Measurements from ENCODE around the gene TLE2.
"Not testable (repeated sequence)": the region's sequence is repeated elsewhere in the genome, so short reads cannot be mapped to it uniquely, and the experiment has no call there.

The TLE2 gene

GRCh38 chr19:3055741-3056416 is 26.8 kb upstream of the TLE2 start:
- DNase-seq = no peak

- DNase-seq = no peak
These were observed 26.1 kb upstream of the TLE2 start for GRCh38 chr19:3054972-3055740.

GRCh38 chr19:3054265-3054971 is 25.3 kb upstream of the TLE2 start:
- no peak for DNase-seq

GRCh38 chr19:3053780-3054179 is 24.7 kb upstream of the TLE2 start:
- no peak for DNase-seq

GRCh38 chr19:3053218-3053621 is 24.1 kb upstream of the TLE2 start:
- DNase-seq = no peak

GRCh38 chr19:3050016-3050415 is 20.9 kb upstream of the TLE2 start:
- DNase-seq = not testable (repeated sequence)

- DNase-seq = no peak
These were observed 20.0 kb upstream of the TLE2 start for GRCh38 chr19:3049089-3049488.

- DNase-seq = no peak
These were observed 19.1 kb upstream of the TLE2 start for GRCh38 chr19:3048190-3048533.

GRCh38 chr19:3047496-3048189 is 18.6 kb upstream of the TLE2 start:
- peak; percentile 75 for DNase-seq

GRCh38 chr19:3046698-3047495 is 17.8 kb upstream of the TLE2 start:
- no peak for DNase-seq

- DNase-seq = no peak
These were observed 17.0 kb upstream of the TLE2 start for GRCh38 chr19:3045885-3046697.

GRCh38 chr19:3045191-3045590 is 16.1 kb upstream of the TLE2 start:
- no peak for DNase-seq

- DNase-seq = no peak
These were observed 13.7 kb upstream of the TLE2 start for GRCh38 chr19:3042621-3043267.

GRCh38 chr19:3041761-3042620 is 12.9 kb upstream of the TLE2 start:
- no peak for DNase-seq

- no peak for DNase-seq
These were observed 12.2 kb upstream of the TLE2 start for GRCh38 chr19:3041327-3041726.

GRCh38 chr19:3039641-3040077 is 10.6 kb upstream of the TLE2 start:
- DNase-seq = peak; percentile 20

- no peak for DNase-seq
These were observed 10.0 kb upstream of the TLE2 start for GRCh38 chr19:3039125-3039524.

GRCh38 chr19:3038214-3038613 is 9.1 kb upstream of the TLE2 start:
- no peak for DNase-seq

GRCh38 chr19:3036977-3037544 is 8.0 kb upstream of the TLE2 start:
- not testable (repeated sequence) for DNase-seq
